Naive thymus-derived CD4-positive, alpha-beta T cell (primary cell): ENCODE results near the gene HIVEP3. TPM values are rescaled to one million over a fixed set of nuclear protein-coding genes. Genes with fewer than 3 reads are reported as not detected.

ENCODE experiments used
- ATAC-seq: fragments of 150-1000 bp; cut with Tn5 transposase; 2 replicates; pipeline ENCODE4 v1.10.0; 2021; ENCODE audit warnings: mild to moderate bottlenecking, moderate library complexity
- CTCF ChIA-PET: fragments of 350-600 bp; sonication (Branson Sonifier 250); formaldehyde crosslinking; loops from one replicate; lab custom pipeline; 2021; ENCODE audit warnings: antibody characterized with exemption; lab: Charles Lee
- POLR2A ChIA-PET: fragments of 350-600 bp; sonication (Branson Sonifier 250); formaldehyde crosslinking; loops from one replicate; lab custom pipeline; 2021; ENCODE audit warnings: antibody characterized with exemption, inconsistent platforms; lab: Charles Lee
- DNase-seq, 9 donors: peaks; one replicate each; pipeline versions ENCODE4 v3.0.0 to v3.0.0-alpha.2; 2020 to 2022; ENCODE audit warnings: mixed read lengths in 1 of 9
- H3K27ac ChIP-seq: one replicate; pipeline ENCODE4 v1.7.0; 2013; ENCODE audit warnings: mild to moderate bottlenecking, low read depth, low read length, moderate library complexity
- H3K27me3 ChIP-seq, 2 donors: one replicate each; pipeline ENCODE4 v1.7.0; 2013; ENCODE audit warnings: low read length in 2 of 2, mild to moderate bottlenecking in 2 of 2, moderate library complexity in 2 of 2; ENCODE audit not compliant: control insufficient read depth in 2 of 2, insufficient read depth in 2 of 2
- H3K36me3 ChIP-seq, 3 experiments: 1 replicate in 2 of 3; 2 replicates in 1 of 3; pipeline ENCODE4 v1.7.0; 2013; ENCODE audit warnings: low read length in 3 of 3, mild to moderate bottlenecking in 3 of 3, moderate library complexity in 1 of 3; ENCODE audit not compliant: insufficient read depth in 3 of 3, control insufficient read depth in 2 of 3
- H3K4me1 ChIP-seq, 2 donors: one replicate each; pipeline ENCODE4 v1.7.0; 2013; ENCODE audit warnings: low read length in 2 of 2, mild to moderate bottlenecking in 2 of 2, moderate library complexity in 1 of 2; ENCODE audit not compliant: control insufficient read depth in 2 of 2, insufficient read depth in 2 of 2
- H3K4me3 ChIP-seq: 2 replicates; pipeline ENCODE4 v1.7.0; 2013; ENCODE audit warnings: mild to moderate bottlenecking, low read length
- H3K9me3 ChIP-seq, 3 experiments: 1 replicate in 2 of 3; 2 replicates in 1 of 3; pipeline ENCODE4 v1.7.0; 2013; ENCODE audit warnings: low read length in 3 of 3; ENCODE audit not compliant: control insufficient read depth in 2 of 3
- H3K27ac Mint-ChIP-seq, 9 donors: one replicate each; pipeline ENCODE4 v1.8.0; 2020 to 2022; ENCODE audit warnings: mixed read lengths in 9 of 9, mild to moderate bottlenecking in 8 of 9, moderate library complexity in 5 of 9, inconsistent platforms in 2 of 9
- H3K27me3 Mint-ChIP-seq, 5 donors: one replicate each; pipeline ENCODE4 v1.8.0; 2021 to 2022; ENCODE audit warnings: mixed read lengths in 5 of 5, mild to moderate bottlenecking in 1 of 5
- H3K36me3 Mint-ChIP-seq, 5 donors: one replicate each; pipeline ENCODE4 v1.8.0; 2020 to 2022; ENCODE audit warnings: mixed read lengths in 5 of 5, mild to moderate bottlenecking in 3 of 5, inconsistent platforms in 1 of 5
- H3K4me1 Mint-ChIP-seq, 7 donors: one replicate each; pipeline ENCODE4 v1.8.0; 2020 to 2022; ENCODE audit warnings: mixed read lengths in 7 of 7, mild to moderate bottlenecking in 3 of 7, inconsistent platforms in 1 of 7
- H3K4me3 Mint-ChIP-seq, 10 donors: one replicate each; pipeline ENCODE4 v1.8.0; 2020 to 2022; ENCODE audit warnings: mild to moderate bottlenecking in 10 of 10, mixed read lengths in 10 of 10, moderate library complexity in 6 of 10, inconsistent platforms in 2 of 10
- H3K9me3 Mint-ChIP-seq, 11 donors: one replicate each; pipeline ENCODE4 v1.8.0; 2020 to 2022; ENCODE audit warnings: mixed read lengths in 11 of 11, mild to moderate bottlenecking in 4 of 11, inconsistent platforms in 1 of 11, moderate library complexity in 1 of 11
- intact Hi-C, 2 donors: fragments of 100-400 bp; cut with micrococcal nuclease; formaldehyde crosslinking; loops; one replicate each; pipeline ENCODE4 v1.15.1; 2023
- polyA plus RNA-seq, 2 donors: library from polyadenylated mRNA; unstranded; fragments of 300-500 nt; fragmentation: Illumina TruSeq; gene quantifications; one replicate each; pipeline ENCODE4 v1.2.3, GENCODE V29; 2021
- total RNA-seq, 6 experiments: library from RNA in 5 of 6; stranded (reverse) in 5 of 6; gene quantifications; 1 replicate in 5 of 6; 2 replicates in 1 of 6; pipeline ENCODE4 v1.2.3 and lab custom pipeline; 2021 to 2026

The HIVEP3 gene
- total and polyA plus RNA-seq, 7 experiments from 2014 or later = 4.3 to 19.1 (median 7.0) TPM

DNA sequence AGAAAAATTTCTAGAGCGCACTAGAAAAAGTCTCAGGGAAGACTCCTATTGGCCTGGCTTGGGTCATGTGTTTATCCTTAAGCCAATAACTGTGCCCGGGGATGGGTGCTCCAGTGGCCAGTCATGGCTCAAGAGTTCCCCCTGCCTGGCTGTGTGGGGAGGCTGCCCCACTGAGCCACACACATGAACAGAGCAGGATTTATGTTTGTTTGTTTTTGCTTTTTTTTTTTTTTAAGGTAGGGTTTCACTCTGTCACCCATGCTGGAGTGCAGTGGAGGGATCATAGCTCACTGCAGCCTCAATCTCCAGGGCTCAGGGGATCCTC is 456.1 kb downstream of the HIVEP3 start:
- Histone ChIP-seq H3K9me3 (no peaks in the 10 kb centered on the region), H3K27ac (no peak overlapping the region), H3K4me3 (no peak overlapping the region), H3K27me3 (no peaks in the 10 kb centered on the region), H3K36me3 (no peaks in the 10 kb centered on the region), H3K4me1 (no peaks in the 10 kb centered on the region)
- Mint-ChIP-seq H3K4me1 (no peaks in the 10 kb centered on the region), H3K4me3 (no peak overlapping the region), H3K9me3 (no peaks in the 10 kb centered on the region), H3K27me3 (peaks cover 0 to 9% (median 0%) of the 10 kb centered on the region in 5 donors), H3K36me3 (no peaks in the 10 kb centered on the region), H3K27ac (no peak overlapping the region)
- POLR2A ChIA-PET = no interaction called here
- DNase-seq (no peak), ATAC-seq (no peak)
- CTCF ChIA-PET = no interaction called here
- intact Hi-C loops = no loop called here

DNA sequence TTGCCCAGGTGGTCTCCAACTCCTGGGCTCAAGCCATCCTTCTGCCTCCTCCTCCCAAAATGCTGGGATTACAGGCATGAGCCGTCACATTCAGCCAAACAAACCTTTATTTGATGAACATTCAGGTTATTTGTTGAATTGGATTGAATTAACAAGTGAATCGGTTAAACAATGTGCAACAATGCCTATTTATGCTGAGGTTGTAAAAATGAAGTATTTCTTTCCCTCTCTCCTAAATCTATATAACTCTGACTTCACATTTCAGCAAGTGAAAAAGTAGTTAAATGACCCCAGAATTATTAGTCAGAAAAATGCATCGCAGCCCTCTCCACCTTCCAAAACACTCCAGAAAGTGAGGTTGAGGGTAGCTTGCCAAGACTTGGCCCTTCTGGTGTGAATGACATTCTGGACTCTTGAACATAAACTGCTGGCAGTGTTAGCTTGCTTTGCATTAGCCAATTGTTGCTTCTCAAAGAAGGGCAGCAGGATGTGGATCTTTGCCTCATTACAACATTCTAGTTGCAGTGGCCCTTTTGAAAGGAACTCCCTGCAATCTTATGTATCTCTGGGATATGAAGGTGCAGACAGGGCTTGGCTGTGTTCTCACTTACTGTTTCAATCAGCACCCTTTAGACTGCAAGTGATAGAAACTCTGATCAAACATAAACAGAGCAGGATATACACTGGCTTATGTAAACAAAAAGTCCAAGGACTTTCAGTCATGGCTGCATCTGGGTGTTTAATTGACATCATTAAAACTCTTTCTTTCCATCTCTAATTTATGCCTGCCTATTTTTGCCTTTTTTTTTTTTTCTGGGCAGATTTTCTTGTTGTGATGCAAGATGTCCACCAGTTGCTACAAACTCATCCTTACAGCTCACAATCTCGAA is 456.7 kb downstream of the HIVEP3 start:
- H3K27me3 ChIP-seq = no peaks in the 10 kb centered on the region
- ChIA-PET POLR2A (no interaction called here), CTCF (interaction anchor here (0.6 to 0.7 kb wide), 2 partner anchors 84 to 252 kb away, joined by 3 read pairs; no protein-coding TSS in a partner anchor)
- Mint-ChIP-seq H3K27me3 (peaks cover 0 to 9% (median 0%) of the 10 kb centered on the region in 5 donors), H3K36me3 (no peaks in the 10 kb centered on the region), H3K9me3 (no peaks in the 10 kb centered on the region), H3K27ac (no peak overlapping the region), H3K4me3 (no peak overlapping the region), H3K4me1 (no peaks in the 10 kb centered on the region)
- ATAC-seq = no peak
- no peaks in the 10 kb centered on the region for H3K36me3 ChIP-seq
- no peak overlapping the region for H3K27ac ChIP-seq
- intact Hi-C loops = no loop called here
- no peaks in the 10 kb centered on the region for H3K9me3 ChIP-seq
- DNase-seq = no peak
- no peak overlapping the region for H3K4me3 ChIP-seq
- no peaks in the 10 kb centered on the region for H3K4me1 ChIP-seq

DNA sequence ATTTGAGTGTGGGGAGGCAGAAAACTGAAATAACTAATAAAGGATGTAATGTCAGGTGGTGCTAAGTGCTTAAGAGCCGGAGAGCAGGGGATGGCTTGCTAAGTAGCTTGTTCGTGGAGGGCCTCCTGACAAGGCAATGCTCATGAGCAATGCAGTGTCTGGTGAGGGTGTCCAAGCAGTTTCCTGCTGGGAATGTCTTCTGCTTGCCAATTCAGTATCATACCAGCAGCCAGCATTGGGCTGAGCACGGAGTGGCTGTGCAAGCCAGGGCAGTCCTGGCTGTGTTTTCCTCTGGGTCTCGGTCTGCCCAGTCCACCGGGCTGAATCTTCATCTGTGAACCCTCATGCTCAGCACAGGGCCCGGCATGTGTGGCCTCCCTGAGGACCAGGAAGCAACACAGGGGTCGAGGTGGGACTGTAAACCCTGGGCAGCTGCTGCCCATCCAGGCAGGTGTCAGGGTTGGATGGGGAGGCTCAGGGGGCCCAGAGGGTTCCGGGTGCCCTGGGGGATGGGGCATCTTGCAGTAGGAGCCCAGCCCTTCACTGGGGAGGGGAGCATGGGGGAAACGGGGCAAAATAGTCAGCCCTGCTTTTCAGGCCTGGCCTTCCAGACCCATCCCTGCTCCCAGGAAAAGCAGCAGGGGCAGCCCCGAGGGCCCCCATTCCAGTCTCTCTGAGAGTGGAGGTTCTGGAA is 461.7 kb downstream of the HIVEP3 start:
- ChIA-PET POLR2A (no interaction called here), CTCF (no interaction called here)
- DNase-seq (no peak), ATAC-seq (no peak)
- Histone ChIP-seq H3K9me3 (no peaks in the 10 kb centered on the region), H3K4me3 (no peak overlapping the region), H3K36me3 (no peaks in the 10 kb centered on the region), H3K4me1 (no peaks in the 10 kb centered on the region), H3K27me3 (no peaks in the 10 kb centered on the region), H3K27ac (no peak overlapping the region)
- Mint-ChIP-seq H3K9me3 (no peaks in the 10 kb centered on the region), H3K27ac (no peak overlapping the region), H3K4me3 (no peak overlapping the region), H3K4me1 (peaks cover 0 to 2% (median 0%) of the 10 kb centered on the region in 7 donors), H3K36me3 (no peaks in the 10 kb centered on the region), H3K27me3 (peaks cover 0 to 11% (median 0%) of the 10 kb centered on the region in 5 donors)
- intact Hi-C loops = no loop called here

Other genes with a start within 250 kb of the HIVEP3 start
- not detected for gene GUCA2B, start 234.5 kb upstream of the HIVEP3 start, total RNA-seq
- gene GUCA2B, start 234.5 kb upstream of the HIVEP3 start, polyA plus RNA-seq = not detected
- under 1 TPM in 1 of 5 experiments, not detected in 4; 0.76 TPM for gene GUCA2A, start 245.8 kb upstream of the HIVEP3 start, total RNA-seq
- not detected for gene GUCA2A, start 245.8 kb upstream of the HIVEP3 start, polyA plus RNA-seq